SK-N-SH (cell line): ENCODE measurements around the gene MPZL1. TPM values are rescaled to one million over a fixed set of nuclear protein-coding genes. Genes with fewer than 3 reads are reported as not detected.

ENCODE experiments used
- CTCF ChIA-PET: fragments of 300-600, 350-600 bp; formaldehyde crosslinking; extraction: SDS; loops from one replicate; lab custom pipeline; 2021; lab: Yijun Ruan, JAX
- POLR2A ChIA-PET: fragments of 350-600 bp; sonication (Branson Sonifier 250); formaldehyde crosslinking; extraction: SDS; loops from one replicate; lab custom pipeline; 2020; ENCODE audit warnings: antibody characterized with exemption, inconsistent platforms; lab: Yijun Ruan, JAX
- DNase-seq: peaks from one replicate; pipeline ENCODE4 v3.0.0; 2012
- H2AFZ ChIP-seq: fragments of 200-600 bp; sonication (generic); 2 replicates; pipeline ENCODE4 v1.8.1; 2016; ENCODE audit warnings: antibody characterized with exemption, mild to moderate bottlenecking, low read depth
- H3F3A ChIP-seq: fragments of 200-600 bp; sonication (generic); replicated peaks from 2 replicates; pipeline ENCODE3; 2016; ENCODE audit warnings: antibody characterized with exemption, mild to moderate bottlenecking; ENCODE audit not compliant: insufficient read depth
- H3K27ac ChIP-seq, 2 experiments: fragments of 200-500 bp in 1 of 2; fragments of 200-600 bp in 1 of 2; sonication (Bioruptor generic) in 1 of 2; sonication (generic), shearing (Covaris generic) in 1 of 2; 2 replicates each; pipeline versions ENCODE4 v1.5.1 to v1.6.1; 2014 to 2016; ENCODE audit warnings: low read depth in 2 of 2, inconsistent platforms in 1 of 2, low read length in 1 of 2, mild to moderate bottlenecking in 1 of 2, mixed read lengths in 1 of 2
- H3K27me3 ChIP-seq: fragments of 200-600 bp; sonication (generic), shearing (Covaris generic); 2 replicates; pipeline ENCODE4 v1.6.1; 2016; ENCODE audit warnings: mixed run types; ENCODE audit not compliant: insufficient read depth
- H3K36me3 ChIP-seq, 2 experiments: fragments of 200-500 bp in 1 of 2; fragments of 200-600 bp in 1 of 2; sonication (Bioruptor generic) in 1 of 2; sonication (generic) in 1 of 2; replicated peaks in 1 of 2; 2 replicates each; pipeline versions ENCODE3 to v1.5.1; 2014 to 2016; ENCODE audit warnings: low read length in 1 of 2, mild to moderate bottlenecking in 1 of 2; ENCODE audit not compliant: insufficient read depth in 2 of 2, control insufficient read depth in 1 of 2
- H3K4me1 ChIP-seq, 2 experiments: fragments of 200-500 bp in 1 of 2; fragments of 200-600 bp in 1 of 2; sonication (Bioruptor generic) in 1 of 2; sonication (generic), shearing (Covaris generic) in 1 of 2; 2 replicates each; pipeline versions ENCODE4 v1.5.1 to v1.6.1; 2014 to 2016; ENCODE audit warnings: low read depth in 1 of 2, low read length in 1 of 2, mixed run types in 1 of 2; ENCODE audit not compliant: insufficient read depth in 2 of 2, control insufficient read depth in 1 of 2
- H3K4me2 ChIP-seq: fragments of 200-600 bp; sonication (generic), shearing (Covaris generic); 2 replicates; pipeline ENCODE4 v1.6.1; 2017; ENCODE audit warnings: mixed run types
- H3K4me3 ChIP-seq, 2 experiments: fragments of 200-500 bp in 1 of 2; fragments of 200-600 bp in 1 of 2; sonication (Bioruptor generic) in 1 of 2; sonication (generic), shearing (Covaris generic) in 1 of 2; 2 replicates each; pipeline versions ENCODE4 v1.5.1 to v1.8.1; 2014 to 2016; ENCODE audit warnings: low read depth in 2 of 2, inconsistent platforms in 1 of 2, low read length in 1 of 2, mild to moderate bottlenecking in 1 of 2, mixed read lengths in 1 of 2, moderate library complexity in 1 of 2
- H3K79me2 ChIP-seq: fragments of 200-600 bp; sonication (generic); 2 replicates; pipeline ENCODE4 v1.8.1; 2017; ENCODE audit warnings: mild to moderate bottlenecking; ENCODE audit not compliant: insufficient read depth
- H3K9ac ChIP-seq: fragments of 200-600 bp; sonication (generic); 2 replicates; pipeline ENCODE4 v1.6.1; 2017; ENCODE audit warnings: mixed run types
- H3K9me2 ChIP-seq: fragments of 200-600 bp; sonication (generic); 2 replicates; pipeline ENCODE4 v1.6.1; 2017; ENCODE audit warnings: mixed run types
- H3K9me3 ChIP-seq: fragments of 200-600 bp; sonication (generic); 2 replicates; pipeline ENCODE4 v1.6.1; 2017; ENCODE audit warnings: mixed run types, mild to moderate bottlenecking, moderate library complexity
- H4K20me1 ChIP-seq: fragments of 200-600 bp; sonication (generic); 2 replicates; pipeline ENCODE4 v1.6.1; 2017; ENCODE audit warnings: mild to moderate bottlenecking, mixed run types; ENCODE audit not compliant: insufficient read depth
- CTCF ChIP-seq: fragments of 200-600 bp; sonication (generic); IDR thresholded peaks from 2 replicates; pipeline ENCODE4 v1.6.1; 2017; ENCODE audit warnings: antibody characterized with exemption, mild to moderate bottlenecking, moderate library complexity
- EP300 ChIP-seq, 2 experiments: IDR thresholded peaks; 2 replicates each; pipeline versions ENCODE4 v1.4.0 to v1.6.1; 2012; ENCODE audit warnings: borderline replicate concordance in 1 of 2, low read depth in 1 of 2, low read length in 1 of 2
- FOSL2 ChIP-seq: IDR thresholded peaks from 2 replicates; pipeline ENCODE4 v1.4.0; 2012; ENCODE audit warnings: low read depth, mild to moderate bottlenecking, moderate library complexity, borderline replicate concordance
- FOXJ3 ChIP-seq: sonication (generic); formaldehyde crosslinking; IDR thresholded peaks from 2 replicates; pipeline ENCODE4 v1.5.1; 2020; ENCODE audit warnings: mild to moderate bottlenecking, missing genetic modification reagents
- FOXM1 ChIP-seq: IDR thresholded peaks from 2 replicates; pipeline ENCODE4 v1.4.0; 2012; ENCODE audit warnings: low read depth, mild to moderate bottlenecking
- GATA2 ChIP-seq: sonication (generic); formaldehyde crosslinking; IDR thresholded peaks from 2 replicates; pipeline ENCODE4 v1.5.0; 2020; ENCODE audit warnings: mild to moderate bottlenecking, missing genetic modification reagents
- JUND ChIP-seq: IDR thresholded peaks from 2 replicates; pipeline ENCODE4 v1.4.0; 2012
- MEF2A ChIP-seq: IDR thresholded peaks from 2 replicates; pipeline ENCODE4 v1.4.0; 2012; ENCODE audit warnings: low read depth, borderline replicate concordance
- MXI1 ChIP-seq: IDR thresholded peaks from 2 replicates; pipeline ENCODE4 v1.6.1; 2012; ENCODE audit warnings: mild to moderate bottlenecking, low read depth, low read length, improper control_type of control experiment
- NRF1 ChIP-seq: IDR thresholded peaks from 2 replicates; pipeline ENCODE4 v1.6.1; 2012; ENCODE audit warnings: low read depth, mild to moderate bottlenecking, low read length
- POLR2AphosphoS5 ChIP-seq: IDR thresholded peaks from 2 replicates; pipeline ENCODE4 v1.6.1; 2012; ENCODE audit warnings: low read depth, low read length
- RAD21 ChIP-seq: IDR thresholded peaks from 2 replicates; pipeline ENCODE4 v1.6.1; 2012; ENCODE audit warnings: mild to moderate bottlenecking, low read length
- RCOR1 ChIP-seq: fragments of 150-350 bp; IDR thresholded peaks from 2 replicates; pipeline ENCODE4 v1.6.1; 2017; ENCODE audit warnings: antibody characterized with exemption, low read length
- REST ChIP-seq: IDR thresholded peaks from 2 replicates; pipeline ENCODE4 v1.6.1; 2012; ENCODE audit warnings: mild to moderate bottlenecking, low read depth, low read length, moderate library complexity
- RXRA ChIP-seq: IDR thresholded peaks from 2 replicates; pipeline ENCODE4 v1.4.0; 2012; ENCODE audit warnings: low read depth, mild to moderate bottlenecking, borderline replicate concordance
- TEAD4 ChIP-seq: IDR thresholded peaks from 2 replicates; pipeline ENCODE4 v1.4.0; 2012; ENCODE audit warnings: mild to moderate bottlenecking, borderline replicate concordance; ENCODE audit not compliant: insufficient read depth
- USF1 ChIP-seq: IDR thresholded peaks from 2 replicates; pipeline ENCODE4 v1.4.0; 2012; ENCODE audit warnings: low read depth, borderline replicate concordance
- ZBTB33 ChIP-seq: IDR thresholded peaks from 2 replicates; pipeline ENCODE4 v1.4.0; 2012; ENCODE audit warnings: low read depth, borderline replicate concordance
- WGBS: methylation state at CpG from one replicate; pipeline ENCODE4 v1.1.6; 2017; ENCODE audit warnings: low lambda C conversion rate; 5-methylcytosine and 5-hydroxymethylcytosine counted together
- polyA plus RNA-seq, 3 experiments: library from polyadenylated mRNA; depleted of rRNA; stranded (reverse); fragments of >200 nt; gene quantifications; 2 replicates each; pipeline ENCODE4 v1.2.3, GENCODE V29; 2012
- TF ChIP-seq, protein P1 (sequence below): IDR thresholded peaks from 2 replicates; pipeline ENCODE4; 2012
- TF ChIP-seq, protein P2 (sequence below): IDR thresholded peaks from 2 replicates; pipeline ENCODE4 v1.4.0; 2012; ENCODE audit warnings: low read depth

The MPZL1 gene
- polyA plus RNA-seq, 1 of the 3 experiments (the other 2 are of a cell fraction) = 27.3 TPM

DNA sequence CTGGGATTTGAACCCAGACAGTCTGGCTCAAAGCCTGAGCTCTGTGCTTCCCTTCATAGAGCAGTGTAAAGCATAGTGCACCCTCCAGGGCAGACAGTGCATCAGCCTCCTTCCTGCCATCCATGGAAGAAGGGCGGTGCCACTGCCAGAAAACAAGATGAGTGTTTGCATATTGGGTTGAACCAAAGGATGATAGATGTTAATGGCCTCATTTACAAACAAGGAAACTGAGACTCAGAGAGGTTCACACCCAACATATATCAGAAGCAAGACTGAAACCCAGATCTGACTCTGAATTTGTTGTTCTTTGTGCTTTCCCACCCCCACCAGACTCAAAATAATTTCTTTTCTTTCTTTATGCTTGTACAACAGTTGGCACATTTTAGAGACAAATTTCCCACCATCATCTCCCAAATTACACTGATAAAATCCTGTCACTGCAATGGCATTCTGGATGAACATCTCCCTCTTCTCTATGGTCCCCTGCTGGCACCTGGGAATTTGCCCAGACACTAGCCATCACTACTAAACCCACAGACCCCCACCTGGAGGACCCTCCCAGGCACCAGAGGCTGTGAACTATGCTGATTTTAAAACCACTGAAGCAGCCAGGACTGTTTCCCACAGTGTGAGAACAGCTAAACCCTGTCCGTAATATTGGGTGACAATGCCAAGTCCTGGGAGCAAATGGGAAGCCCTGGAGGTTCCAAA is 45.4 kb upstream of the MPZL1 start:
- POLR2A ChIA-PET = no interaction called here

More for the DNA sequence above, 45.4 kb upstream of the MPZL1 start:
- CTCF ChIA-PET = interaction anchor here (1.7 to 2.0 kb wide), 2 partner anchors 11 to 142 kb away, joined by 4 to 12 read pairs; no protein-coding TSS in a partner anchor
- H3K4me2 ChIP-seq = no peak overlapping the region
- WGBS = 92% methylated on average over 2 of the region's 2 CpGs
- H3K79me2 ChIP-seq = no peaks in the 10 kb centered on the region
- H3F3A ChIP-seq = no peaks in the 10 kb centered on the region
- no peak overlapping the region for H2AFZ ChIP-seq
- H4K20me1 ChIP-seq = no peaks in the 10 kb centered on the region
- H3K4me3 ChIP-seq = no peak overlapping the region
- H3K9me3 ChIP-seq = no peaks in the 10 kb centered on the region
- H3K9me2 ChIP-seq = no peaks in the 10 kb centered on the region
- no peak overlapping the region for H3K27ac ChIP-seq
- no peaks in the 10 kb centered on the region for H3K36me3 ChIP-seq
- H3K9ac ChIP-seq = no peak overlapping the region
- H3K4me1 ChIP-seq = peaks cover 0 to 8% of the 10 kb centered on the region in 2 experiments; a peak in 1 of 4 replicates
- no peak for DNase-seq
- TF ChIP-seq RCOR1 = no peak
- no peak for TF ChIP-seq JUND
- TF ChIP-seq MXI1 = no peak
- no peak for TF ChIP-seq RXRA
- TF ChIP-seq TEAD4 = no peak
- TF ChIP-seq REST = no peak
- no peak for TF ChIP-seq CTCF
- TF ChIP-seq, protein P1, sequence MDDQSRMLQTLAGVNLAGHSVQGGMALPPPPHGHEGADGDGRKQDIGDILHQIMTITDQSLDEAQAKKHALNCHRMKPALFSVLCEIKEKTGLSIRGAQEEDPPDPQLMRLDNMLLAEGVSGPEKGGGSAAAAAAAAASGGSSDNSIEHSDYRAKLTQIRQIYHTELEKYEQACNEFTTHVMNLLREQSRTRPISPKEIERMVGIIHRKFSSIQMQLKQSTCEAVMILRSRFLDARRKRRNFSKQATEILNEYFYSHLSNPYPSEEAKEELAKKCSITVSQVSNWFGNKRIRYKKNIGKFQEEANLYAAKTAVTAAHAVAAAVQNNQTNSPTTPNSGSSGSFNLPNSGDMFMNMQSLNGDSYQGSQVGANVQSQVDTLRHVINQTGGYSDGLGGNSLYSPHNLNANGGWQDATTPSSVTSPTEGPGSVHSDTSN = no peak
- TF ChIP-seq POLR2AphosphoS5 = no peak
- no peak for TF ChIP-seq NRF1
- TF ChIP-seq GATA2 (CRISPR knock-in tag) = no peak
- TF ChIP-seq FOXM1 = no peak
- no peak for TF ChIP-seq FOSL2
- no peak for TF ChIP-seq MEF2A
- TF ChIP-seq, protein P2, sequence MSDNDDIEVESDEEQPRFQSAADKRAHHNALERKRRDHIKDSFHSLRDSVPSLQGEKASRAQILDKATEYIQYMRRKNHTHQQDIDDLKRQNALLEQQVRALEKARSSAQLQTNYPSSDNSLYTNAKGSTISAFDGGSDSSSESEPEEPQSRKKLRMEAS = no peak
- no peak for TF ChIP-seq EP300 (IDR thresholded peaks at IDR 0.05; ENCODE audit: borderline replicate concordance in 1 of 2, low read depth in 1 of 2, low read length in 1 of 2)
- no peak for TF ChIP-seq USF1
- TF ChIP-seq RAD21 = no peak
- TF ChIP-seq FOXJ3 = no peak
- no peak for TF ChIP-seq ZBTB33
- H3K27me3 ChIP-seq = no peaks in the 10 kb centered on the region; the same call in 1 of the 2 replicates
